Measurements from ENCODE around the gene PI16.

GRCh38 chr6:36914227-36914794 lies 40.2 kb upstream of the PI16 start:
- TF ChIP-seq CTCF (IDR thresholded peaks at IDR 0.05; ENCODE audit: extremely low read depth in 1 of 2, insufficient read depth in 1 of 2, low read depth in 1 of 2, low read length in 2 of 2) = peak; percentile 19 to 34
- TF ChIP-seq POLR2A (IDR thresholded peaks at IDR 0.05; ENCODE audit: low read depth, low read length) = no peak
- TF ChIP-seq EZH2 (IDR thresholded peaks at IDR 0.05; ENCODE audit: borderline replicate concordance, low read depth, low read length, severe bottlenecking) = no peak
- TF ChIP-seq POLR2AphosphoS5 (IDR thresholded peaks at IDR 0.05; ENCODE audit: insufficient read depth, low read depth, low read length) = no peak
- no peak for TF ChIP-seq JUN (IDR thresholded peaks at IDR 0.05; ENCODE audit: borderline replicate concordance, insufficient read depth, insufficient read length, low read depth)
- TF ChIP-seq MAX (IDR thresholded peaks at IDR 0.05; ENCODE audit: insufficient read depth, insufficient read length) = no peak
- no peak for TF ChIP-seq MYC (IDR thresholded peaks at IDR 0.05; ENCODE audit: low read depth, low read length)
- TF ChIP-seq GATA2 (IDR thresholded peaks at IDR 0.05; ENCODE audit: insufficient read depth, insufficient read length, low read depth, low read length) = no peak
